ENCODE measurements around the gene CAMTA1.

Gene CAMTA1

DNA sequence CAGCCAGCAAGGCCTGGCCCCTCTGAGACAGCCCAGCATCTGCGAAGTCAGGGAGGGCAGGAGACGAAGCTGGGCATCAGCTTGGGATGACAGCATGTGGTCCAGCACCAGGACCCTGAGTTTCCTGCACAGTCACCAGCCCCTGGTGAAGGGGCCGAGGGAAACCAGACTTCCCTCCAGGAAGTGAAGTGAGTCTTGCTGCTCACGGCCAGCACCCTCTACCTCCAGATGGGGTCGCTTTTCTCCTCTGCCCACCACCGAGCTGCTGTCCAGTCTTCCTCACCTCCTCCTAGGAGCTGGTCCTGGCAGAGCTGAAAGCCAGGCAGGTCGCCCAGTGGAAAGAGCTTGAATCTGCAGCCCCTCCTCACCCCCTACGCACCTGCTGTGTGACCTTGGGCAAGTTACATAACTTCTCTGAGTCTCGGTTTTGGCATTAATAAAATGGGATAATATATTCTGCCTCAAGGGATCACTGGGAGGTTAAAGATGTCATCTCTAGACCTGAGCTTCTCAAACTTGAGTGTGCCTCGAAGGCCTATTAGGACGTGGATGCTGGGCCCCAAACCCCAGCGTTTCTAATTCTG lies 867.4 kb downstream of the CAMTA1 start:
- no peak for DNase-seq (ENCODE audit: low read depth, low spot score)
- no peak overlapping the region for H3K27ac ChIP-seq

DNA sequence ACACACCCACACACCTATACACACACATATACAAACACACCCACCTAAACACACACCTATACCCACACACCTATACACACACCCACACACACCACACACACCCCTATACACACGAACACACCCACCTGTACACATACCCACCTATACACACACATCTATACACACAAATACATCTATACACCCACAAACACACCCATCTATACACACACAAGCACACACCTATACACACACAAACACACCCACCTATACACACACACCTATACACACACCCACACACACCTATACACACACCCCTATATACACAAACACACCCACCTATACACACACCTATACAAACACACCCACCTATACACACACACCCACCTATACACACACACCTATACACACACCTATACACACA lies 869.5 kb downstream of the CAMTA1 start:
- no peak overlapping the region for H3K27ac ChIP-seq
- no peak for DNase-seq (ENCODE audit: low read depth, low spot score)

DNA sequence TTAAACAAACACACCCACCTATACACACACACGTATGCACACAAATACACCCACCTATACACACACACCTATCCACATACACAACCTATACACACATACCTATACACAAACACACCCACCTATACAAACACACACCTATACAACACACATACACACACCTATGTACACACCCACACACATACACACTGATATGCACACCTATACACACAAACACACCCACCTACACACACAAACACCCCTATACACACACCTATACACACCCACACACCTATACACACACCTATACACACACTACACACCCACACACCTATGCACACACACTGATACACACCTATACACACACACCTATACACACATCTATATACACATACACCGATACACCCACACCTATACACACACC lies 870.1 kb downstream of the CAMTA1 start:
- DNase-seq (ENCODE audit: low read depth, low spot score): no peak
- H3K27ac ChIP-seq: no peak overlapping the region

DNA sequence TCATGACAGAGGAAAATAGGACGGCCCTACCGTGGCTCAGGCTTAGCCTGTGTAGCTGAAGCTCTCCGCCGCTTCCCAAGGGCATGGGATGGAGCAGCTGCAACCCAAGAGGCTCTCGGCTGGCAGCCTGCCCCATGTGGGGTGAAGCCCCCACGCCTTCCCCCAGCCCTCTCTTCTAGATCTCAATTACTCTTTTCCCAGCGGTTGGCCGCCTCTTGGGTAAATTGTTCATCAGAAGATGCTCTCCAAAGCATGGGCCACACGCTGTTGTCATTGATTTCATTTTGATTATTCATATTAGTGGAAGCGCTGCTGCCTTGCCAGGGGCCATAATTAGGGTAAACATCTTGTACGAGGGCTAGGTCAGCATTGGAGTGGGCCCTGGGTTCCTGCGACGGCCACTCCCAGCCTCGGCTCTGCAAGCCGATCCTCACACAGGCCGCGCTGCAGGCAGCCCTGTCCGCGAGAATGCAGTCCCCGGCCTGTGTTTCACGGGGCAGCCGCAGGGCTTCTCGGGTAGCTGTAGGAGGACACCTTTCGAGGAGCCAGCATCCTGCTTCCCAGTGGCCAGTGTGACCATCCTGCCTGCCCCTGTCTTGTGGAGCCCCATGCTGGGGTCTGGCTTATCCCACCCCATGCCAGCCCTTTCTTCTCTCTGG lies 871.4 kb downstream of the CAMTA1 start:
- no peak overlapping the region for H3K27ac ChIP-seq
- no peak for DNase-seq (ENCODE audit: low read depth, low spot score)

DNA sequence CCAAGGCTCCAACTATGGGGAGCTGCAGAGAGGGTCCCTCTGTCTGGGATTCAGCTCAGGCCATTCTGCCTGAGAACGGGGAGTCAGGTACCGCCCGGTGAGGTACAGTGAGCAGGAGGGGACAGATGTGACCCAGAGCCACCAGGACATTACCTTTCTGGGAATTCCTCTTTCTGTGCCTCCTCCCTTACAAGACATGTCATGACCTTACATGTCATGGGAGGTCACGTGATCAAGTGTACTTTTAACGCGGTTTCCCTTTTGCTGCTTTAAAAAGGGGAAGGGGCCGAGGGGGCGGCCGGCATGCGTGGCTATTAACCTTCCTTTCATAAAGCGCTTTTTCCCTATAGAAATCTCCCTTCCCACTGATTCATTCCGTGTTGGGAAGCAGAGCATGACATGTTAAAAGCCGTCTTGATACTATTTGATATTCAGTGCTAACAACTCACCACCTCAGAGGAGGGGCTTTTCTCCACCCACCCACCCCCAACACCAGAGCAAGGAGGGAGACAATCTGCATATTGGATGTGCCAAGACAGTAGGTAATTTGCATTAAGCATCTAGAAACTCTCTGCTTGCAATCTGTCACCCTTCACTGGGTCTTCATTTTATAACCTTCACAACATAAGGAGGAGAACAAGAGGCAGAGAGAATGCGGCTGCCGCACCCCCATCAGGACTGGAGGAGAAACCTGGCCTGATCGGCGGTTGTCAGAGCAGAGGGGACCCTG lies 872.2 kb downstream of the CAMTA1 start:
- no peak overlapping the region for H3K27ac ChIP-seq
- DNase-seq (ENCODE audit: low read depth, low spot score): no peak

DNA sequence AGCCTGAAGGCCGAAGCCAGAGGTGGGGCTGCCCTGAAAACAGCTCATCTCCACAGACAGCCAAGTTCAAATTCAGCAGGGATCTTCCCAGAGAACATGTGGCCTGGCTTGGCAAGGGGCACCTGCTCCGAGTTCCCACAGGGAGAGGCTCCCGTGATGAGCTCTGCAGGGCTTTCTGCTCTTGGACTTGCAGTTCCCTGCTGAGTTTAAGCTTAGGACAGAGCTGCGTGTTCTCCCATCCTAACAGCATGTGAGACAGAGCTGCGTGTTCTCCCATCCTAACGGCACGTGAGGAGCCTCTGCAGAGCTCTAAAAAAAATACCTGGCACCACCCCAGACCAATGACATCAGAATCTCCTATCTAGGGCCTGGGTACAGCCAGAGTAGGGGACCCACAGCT lies 872.8 kb downstream of the CAMTA1 start:
- no peak for DNase-seq (ENCODE audit: low read depth, low spot score)
- no peak overlapping the region for H3K27ac ChIP-seq

DNA sequence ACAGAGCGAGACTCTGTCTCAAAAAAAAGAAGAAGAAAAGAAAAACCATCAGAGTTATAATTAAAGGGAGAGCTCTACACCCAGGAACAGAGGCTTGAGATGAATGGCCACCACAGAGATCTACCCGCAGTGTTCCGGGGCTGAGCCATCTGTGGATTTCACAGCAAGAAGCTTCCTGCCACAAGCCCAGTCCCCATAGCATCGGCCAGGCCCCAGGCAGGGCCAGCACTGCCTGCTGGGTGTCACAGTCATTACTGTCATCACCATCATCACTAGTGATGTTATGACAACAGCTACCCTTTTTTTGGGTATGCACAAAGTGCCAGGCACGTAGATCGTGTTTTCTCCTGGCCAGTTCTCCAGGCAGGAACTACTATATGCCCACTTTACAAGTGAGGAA lies 874.3 kb downstream of the CAMTA1 start:
- no peak for DNase-seq (ENCODE audit: low read depth, low spot score)

DNA sequence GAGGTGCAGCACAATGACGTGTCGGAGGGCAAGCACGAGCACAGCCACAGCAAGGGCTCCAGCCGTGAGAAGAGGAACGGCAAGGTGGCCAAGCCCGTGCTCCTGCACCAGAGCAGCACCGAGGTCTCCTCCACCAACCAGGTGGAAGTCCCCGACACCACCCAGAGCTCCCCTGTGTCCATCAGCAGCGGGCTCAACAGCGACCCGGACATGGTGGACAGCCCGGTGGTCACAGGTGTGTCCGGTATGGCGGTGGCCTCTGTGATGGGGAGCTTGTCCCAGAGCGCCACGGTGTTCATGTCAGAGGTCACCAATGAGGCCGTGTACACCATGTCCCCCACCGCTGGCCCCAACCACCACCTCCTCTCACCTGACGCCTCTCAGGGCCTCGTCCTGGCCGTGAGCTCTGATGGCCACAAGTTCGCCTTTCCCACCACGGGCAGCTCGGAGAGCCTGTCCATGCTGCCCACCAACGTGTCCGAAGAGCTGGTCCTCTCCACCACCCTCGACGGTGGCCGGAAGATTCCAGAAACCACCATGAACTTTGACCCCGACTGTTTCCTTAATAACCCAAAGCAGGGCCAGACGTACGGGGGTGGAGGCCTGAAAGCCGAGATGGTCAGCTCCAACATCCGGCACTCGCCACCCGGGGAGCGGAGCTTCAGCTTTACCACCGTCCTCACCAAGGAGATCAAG lies 878.3 kb downstream of the CAMTA1 start:
- no peak overlapping the region for H3K27ac ChIP-seq

More for the DNA sequence above, 874.3 kb downstream of the CAMTA1 start:
- H3K27ac ChIP-seq: no peak overlapping the region

DNA sequence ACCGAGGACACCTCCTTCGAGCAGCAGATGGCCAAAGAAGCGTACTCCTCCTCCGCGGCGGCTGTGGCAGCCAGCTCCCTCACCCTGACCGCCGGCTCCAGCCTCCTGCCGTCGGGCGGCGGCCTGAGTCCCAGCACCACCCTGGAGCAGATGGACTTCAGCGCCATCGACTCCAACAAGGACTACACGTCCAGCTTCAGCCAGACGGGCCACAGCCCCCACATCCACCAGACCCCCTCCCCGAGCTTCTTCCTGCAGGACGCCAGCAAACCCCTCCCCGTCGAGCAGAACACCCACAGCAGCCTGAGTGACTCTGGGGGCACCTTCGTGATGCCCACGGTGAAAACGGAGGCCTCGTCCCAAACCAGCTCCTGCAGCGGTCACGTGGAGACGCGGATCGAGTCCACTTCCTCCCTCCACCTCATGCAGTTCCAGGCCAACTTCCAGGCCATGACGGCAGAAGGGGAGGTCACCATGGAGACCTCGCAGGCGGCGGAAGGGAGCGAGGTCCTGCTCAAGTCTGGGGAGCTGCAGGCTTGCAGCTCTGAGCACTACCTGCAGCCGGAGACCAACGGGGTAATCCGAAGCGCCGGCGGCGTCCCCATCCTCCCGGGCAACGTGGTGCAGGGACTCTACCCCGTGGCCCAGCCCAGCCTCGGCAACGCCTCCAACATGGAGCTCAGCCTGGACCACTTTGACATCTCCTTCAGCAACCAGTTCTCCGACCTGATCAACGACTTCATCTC lies 879.1 kb downstream of the CAMTA1 start:
- H3K27ac ChIP-seq: no peak overlapping the region
- DNase-seq (ENCODE audit: low read depth, low spot score): no peak

More for the DNA sequence above, 878.3 kb downstream of the CAMTA1 start:
- no peak for DNase-seq (ENCODE audit: low read depth, low spot score)

DNA sequence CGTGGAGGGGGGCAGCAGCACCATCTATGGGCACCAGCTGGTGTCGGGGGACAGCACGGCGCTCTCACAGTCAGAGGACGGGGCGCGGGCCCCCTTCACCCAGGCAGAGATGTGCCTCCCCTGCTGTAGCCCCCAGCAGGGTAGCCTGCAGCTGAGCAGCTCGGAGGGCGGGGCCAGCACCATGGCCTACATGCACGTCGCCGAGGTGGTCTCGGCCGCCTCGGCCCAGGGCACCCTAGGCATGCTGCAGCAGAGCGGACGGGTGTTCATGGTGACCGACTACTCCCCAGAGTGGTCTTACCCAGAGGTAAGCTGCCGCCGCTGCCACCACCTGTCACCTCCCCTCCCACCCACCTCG lies 879.6 kb downstream of the CAMTA1 start:
- no peak overlapping the region for H3K27ac ChIP-seq
- no peak for DNase-seq (ENCODE audit: low read depth, low spot score)

DNA sequence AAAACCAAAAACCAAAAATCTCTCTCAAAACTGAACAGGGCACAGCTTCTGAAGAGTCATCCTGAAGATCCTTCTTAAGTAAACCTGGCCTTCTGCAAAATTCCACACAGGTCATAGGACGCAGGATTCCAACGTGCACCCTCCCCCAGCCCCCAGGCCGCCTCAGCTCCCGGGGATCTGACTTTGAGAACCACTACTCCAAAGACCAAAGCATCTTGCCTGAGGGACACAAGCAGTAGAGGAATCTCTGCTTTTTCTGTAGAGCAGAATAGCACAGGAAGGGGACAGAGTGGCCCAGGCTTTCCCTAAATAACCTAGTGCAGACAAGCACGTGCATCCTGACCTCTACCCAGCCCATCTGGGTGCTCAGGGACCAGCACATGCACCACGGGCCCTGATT lies 881.0 kb downstream of the CAMTA1 start:
- DNase-seq (ENCODE audit: low read depth, low spot score): no peak
- H3K27ac ChIP-seq: no peak overlapping the region

DNA sequence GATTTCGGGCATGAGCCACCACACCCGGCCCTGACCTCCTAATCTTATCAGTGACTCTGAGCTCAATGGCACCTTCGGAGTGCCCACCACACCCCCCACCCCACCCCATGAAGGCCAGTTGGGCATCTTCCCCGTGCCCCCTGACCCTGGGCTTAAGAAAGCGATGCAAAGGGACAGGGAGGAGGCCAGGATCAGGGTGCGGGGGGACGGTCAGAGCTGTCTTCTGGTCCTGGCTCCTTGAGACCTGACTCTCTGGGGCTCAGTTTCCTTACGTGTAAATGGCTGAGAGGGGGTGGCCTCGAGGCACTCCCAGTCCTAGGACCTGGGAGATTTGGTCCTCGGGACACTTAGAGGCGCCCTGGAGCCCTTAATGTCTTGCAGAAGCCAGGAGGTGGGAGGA lies 881.9 kb downstream of the CAMTA1 start:
- no peak for DNase-seq (ENCODE audit: low read depth, low spot score)
- H3K27ac ChIP-seq: no peak overlapping the region

DNA sequence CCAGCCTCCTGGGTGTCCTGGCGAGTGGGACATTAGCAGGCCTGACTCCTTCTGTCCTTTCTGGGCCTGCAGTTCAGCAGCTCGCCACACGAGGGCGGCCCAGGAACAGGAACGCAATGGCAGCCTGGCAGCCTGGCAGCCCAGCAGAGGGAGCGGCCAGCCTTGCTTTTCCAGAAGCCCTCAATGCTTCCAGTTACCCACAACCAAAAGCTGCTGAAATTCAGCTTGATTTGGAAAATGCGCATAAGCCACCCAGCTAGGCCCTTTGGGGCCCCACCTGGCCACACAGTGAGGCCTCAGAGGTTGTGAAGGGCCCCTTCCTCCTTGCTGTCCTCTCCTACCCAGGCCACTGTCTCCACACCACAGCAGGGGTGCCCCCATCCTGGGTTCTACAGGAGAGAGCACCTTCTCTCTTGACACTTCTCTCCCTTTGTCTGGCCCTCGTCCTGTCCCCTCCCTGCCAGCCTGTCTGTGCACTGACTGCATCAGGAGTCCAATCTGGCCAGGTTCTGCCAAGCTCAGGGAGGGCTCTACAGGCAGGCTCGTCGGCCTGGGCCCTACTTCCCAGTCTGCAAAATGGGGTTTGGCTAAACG lies 882.5 kb downstream of the CAMTA1 start:
- no peak for DNase-seq (ENCODE audit: low read depth, low spot score)
- H3K27ac ChIP-seq: no peak overlapping the region

DNA sequence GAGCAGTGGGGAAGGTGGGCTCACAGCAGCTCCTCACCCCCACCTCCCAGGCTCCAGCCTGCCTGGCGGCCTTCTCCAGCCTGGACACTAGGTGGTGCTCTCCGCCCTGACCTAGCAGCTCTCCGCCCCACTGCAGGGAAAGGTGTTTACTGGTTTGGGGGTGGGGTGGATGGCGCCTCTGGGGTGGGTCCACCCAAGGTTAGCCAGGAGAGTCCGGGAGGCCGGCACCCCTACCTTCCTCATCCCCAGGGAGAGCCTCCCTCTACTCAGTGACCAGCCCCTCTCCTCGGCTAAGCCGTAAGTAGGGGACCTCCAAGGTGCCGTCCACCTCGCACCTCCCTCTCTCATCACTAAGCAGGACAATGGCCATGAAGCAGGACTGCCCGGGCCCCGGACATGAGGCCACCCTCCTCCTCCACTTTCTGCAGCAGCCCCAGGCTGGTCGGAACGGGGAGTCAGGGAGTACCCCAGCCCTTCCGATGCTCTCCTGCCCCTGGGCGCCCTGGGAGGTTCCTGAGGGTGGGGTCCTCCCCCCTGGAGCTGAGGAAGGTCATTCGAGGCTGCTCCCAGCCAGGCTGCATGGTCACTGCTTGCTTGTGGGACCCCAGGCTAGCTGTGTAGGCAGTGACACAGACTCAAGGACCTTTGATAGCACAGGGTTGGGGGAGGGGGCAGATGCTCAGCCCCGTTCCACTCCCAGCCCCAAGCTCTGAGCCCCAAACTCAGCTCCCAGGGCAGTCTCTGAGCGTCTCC lies 884.5 kb downstream of the CAMTA1 start:
- no peak overlapping the region for H3K27ac ChIP-seq
- DNase-seq (ENCODE audit: low read depth, low spot score): no peak

DNA sequence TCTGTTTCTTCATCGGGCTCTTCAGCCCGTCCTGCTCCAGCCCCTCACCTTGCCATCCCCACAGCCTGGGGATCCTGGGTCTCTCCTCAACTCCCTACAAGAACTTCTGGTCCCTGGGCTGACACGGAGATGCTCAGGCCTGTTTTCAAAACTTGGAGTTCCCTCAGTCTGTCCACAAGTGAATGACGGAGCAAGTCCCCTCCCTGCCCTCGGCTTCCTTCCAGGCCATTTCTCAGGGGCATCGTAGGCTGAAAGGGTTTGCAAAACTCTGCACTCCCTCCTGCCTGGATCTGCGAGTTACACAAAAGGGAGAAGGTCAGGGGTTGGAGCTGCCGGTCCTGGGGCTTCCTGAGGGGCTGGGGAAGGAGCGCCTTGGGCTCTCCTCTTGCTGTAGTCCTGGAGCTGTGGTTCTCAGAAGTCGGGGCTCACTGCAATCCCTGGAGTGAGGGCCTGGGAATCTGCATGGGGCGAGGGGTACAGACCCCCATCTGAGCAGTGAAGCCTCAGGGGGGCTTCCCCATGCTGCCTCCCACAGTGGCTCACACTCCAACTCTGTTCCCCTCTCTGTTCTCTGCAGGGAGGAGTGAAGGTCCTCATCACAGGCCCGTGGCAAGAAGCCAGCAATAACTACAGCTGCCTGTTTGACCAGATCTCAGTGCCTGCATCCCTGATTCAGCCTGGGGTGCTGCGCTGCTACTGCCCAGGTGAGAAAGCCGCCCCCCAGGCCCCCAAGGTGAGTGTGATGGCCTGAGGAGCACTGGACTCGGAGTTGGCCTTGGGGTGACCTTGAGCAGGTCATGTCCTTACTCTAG lies 885.3 kb downstream of the CAMTA1 start:
- DNase-seq (ENCODE audit: low read depth, low spot score): no peak
- H3K27ac ChIP-seq: no peak overlapping the region

DNA sequence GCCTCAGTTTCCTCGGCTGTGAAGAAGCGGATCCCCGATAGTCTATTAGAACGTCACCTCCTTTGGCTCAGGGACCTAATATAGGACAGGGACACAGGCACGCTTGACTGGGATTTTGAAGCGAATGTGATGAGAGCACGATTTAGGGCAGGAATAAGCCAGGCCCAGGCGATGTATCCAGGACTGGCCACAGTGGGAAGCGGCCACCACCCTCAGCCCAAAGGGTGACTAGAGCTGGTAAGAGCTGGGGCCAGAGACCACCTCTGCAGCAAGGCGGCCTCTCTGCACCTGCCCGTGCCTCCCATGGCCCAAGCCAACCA lies 885.9 kb downstream of the CAMTA1 start:
- no peak for DNase-seq (ENCODE audit: low read depth, low spot score)
- H3K27ac ChIP-seq: no peak overlapping the region

DNA sequence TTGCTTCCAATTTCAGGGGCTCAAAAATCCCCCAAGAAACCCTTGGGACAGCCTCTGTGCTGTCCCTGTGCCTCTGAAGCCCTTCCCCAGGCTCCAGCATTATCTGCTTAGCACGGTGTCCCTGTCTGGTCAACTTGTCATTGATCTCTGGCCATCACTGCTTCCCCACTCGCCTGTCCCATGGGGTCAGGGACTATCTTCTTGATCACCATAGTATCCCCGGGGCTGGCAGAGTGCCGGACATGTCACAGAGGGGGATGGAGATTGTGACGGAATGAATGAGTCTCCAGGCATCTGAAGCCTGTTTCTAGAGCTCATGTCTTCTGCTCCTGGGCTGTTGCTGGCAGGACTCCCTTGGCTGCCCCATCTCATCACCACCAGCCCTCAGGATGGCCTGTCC lies 886.4 kb downstream of the CAMTA1 start:
- no peak overlapping the region for H3K27ac ChIP-seq
- no peak for DNase-seq (ENCODE audit: low read depth, low spot score)

DNA sequence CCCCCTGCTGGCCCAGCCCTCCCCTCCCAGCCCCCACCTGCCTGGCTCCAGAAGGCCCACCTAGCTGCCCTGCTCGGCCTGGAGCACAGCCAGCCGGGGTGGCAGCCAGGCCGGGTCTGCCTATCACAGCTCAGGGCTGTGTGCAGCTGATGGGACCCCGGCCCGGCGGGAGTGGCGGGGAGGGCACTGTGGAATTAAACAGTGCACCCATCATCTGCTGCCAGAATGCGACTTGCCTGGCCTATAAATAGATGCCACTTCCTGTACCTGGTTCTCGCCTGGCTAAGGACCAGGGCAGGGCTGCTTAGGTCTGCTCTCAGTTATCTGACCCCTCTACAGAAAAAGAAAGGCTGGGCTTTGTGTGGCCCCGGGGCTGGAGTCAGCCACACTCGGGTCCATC lies 887.6 kb downstream of the CAMTA1 start:
- no peak for DNase-seq (ENCODE audit: low read depth, low spot score)

DNA sequence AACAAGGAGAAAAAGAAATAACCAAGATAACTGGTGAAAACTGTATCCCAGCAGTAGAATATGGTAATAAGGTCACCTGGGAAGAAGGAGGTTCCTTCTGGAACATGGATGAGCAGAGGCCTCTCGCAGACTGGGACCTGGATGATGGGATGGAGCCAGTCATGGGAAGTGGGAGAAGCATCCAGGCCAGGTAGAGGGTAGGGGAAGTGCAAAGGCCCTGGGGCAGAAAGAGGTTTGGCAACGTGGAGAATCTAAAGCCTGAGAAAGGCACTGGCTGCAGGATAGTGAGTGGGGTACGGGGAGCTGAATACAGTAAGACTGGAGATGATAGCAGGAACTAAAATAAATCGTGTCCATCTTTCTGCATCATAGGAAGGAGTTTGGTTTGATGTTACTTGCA lies 889.7 kb downstream of the CAMTA1 start:
- DNase-seq (ENCODE audit: low read depth, low spot score): no peak
- no peak overlapping the region for H3K27ac ChIP-seq

More for the DNA sequence above, 887.6 kb downstream of the CAMTA1 start:
- no peak overlapping the region for H3K27ac ChIP-seq
